Loucy (cell line): ENCODE results near the gene TMEM59L.

Experiments used
- H2AFZ ChIP-seq: fragments of 200-600 bp; sonication (generic); 2 replicates; pipeline ENCODE4 v1.6.0; 2016; ENCODE audit warnings: antibody characterized with exemption, mild to moderate bottlenecking, low read length, moderate library complexity
- H3F3A ChIP-seq: fragments of 200-600 bp; 2 replicates; pipeline ENCODE4 v1.6.0; 2016; ENCODE audit warnings: antibody characterized with exemption, low read depth, mild to moderate bottlenecking
- H3K27me3 ChIP-seq: fragments of 200-600 bp; sonication (generic); 2 replicates; pipeline ENCODE4 v1.6.1; 2014; ENCODE audit warnings: low read length, mild to moderate bottlenecking; ENCODE audit not compliant: insufficient read depth, poor library complexity, severe bottlenecking
- H3K36me3 ChIP-seq: fragments of 200-600 bp; sonication (generic); 2 replicates; pipeline ENCODE4 v1.6.1; 2016; ENCODE audit warnings: low read length; ENCODE audit not compliant: insufficient read depth
- H3K4me1 ChIP-seq: fragments of 200-600 bp; sonication (generic); 2 replicates; pipeline ENCODE4 v1.5.1; 2014; ENCODE audit warnings: low read length, mild to moderate bottlenecking; ENCODE audit not compliant: insufficient read depth, poor library complexity, severe bottlenecking
- H3K4me2 ChIP-seq: fragments of 200-600 bp; sonication (generic); 2 replicates; pipeline ENCODE4 v1.6.0; 2014; ENCODE audit warnings: antibody characterized with exemption, low read length, low read depth, mild to moderate bottlenecking; ENCODE audit not compliant: poor library complexity, severe bottlenecking
- H3K4me3 ChIP-seq: fragments of 200-600 bp; sonication (generic); 2 replicates; pipeline ENCODE4 v1.5.1; 2014; ENCODE audit warnings: low read length, mild to moderate bottlenecking, mixed read lengths; ENCODE audit not compliant: poor library complexity, severe bottlenecking
- H3K79me2 ChIP-seq: fragments of 200-600 bp; sonication (generic); 2 replicates; pipeline ENCODE4 v1.6.1; 2014; ENCODE audit warnings: low read length; ENCODE audit not compliant: insufficient read depth
- H3K9ac ChIP-seq: fragments of 200-600 bp; sonication (generic); 2 replicates; pipeline ENCODE4 v1.6.0; 2014; ENCODE audit warnings: mild to moderate bottlenecking, low read depth, low read length, moderate library complexity; ENCODE audit not compliant: poor library complexity, severe bottlenecking
- H3K9me2 ChIP-seq: fragments of 200-600 bp; sonication (generic); replicated peaks from 2 replicates; pipeline ENCODE4 v1.6.1; 2016; ENCODE audit warnings: low read depth, low read length, mixed read lengths
- H3K9me3 ChIP-seq: fragments of 200-600 bp; sonication (generic); 2 replicates; pipeline ENCODE4 v1.6.1; 2014; ENCODE audit warnings: mild to moderate bottlenecking, antibody characterized with exemption, low read length, low read depth; ENCODE audit not compliant: insufficient read depth
- H4K20me1 ChIP-seq: fragments of 200-600 bp; sonication (generic); 2 replicates; pipeline ENCODE4 v1.6.0; 2014; ENCODE audit warnings: antibody characterized with exemption, low read length, mild to moderate bottlenecking; ENCODE audit not compliant: insufficient read depth, poor library complexity, severe bottlenecking
- CTCF ChIP-seq: fragments of 200-600 bp; sonication (generic); conservative IDR thresholded peaks from 2 replicates; pipeline ENCODE4 v1.5.1; 2014; ENCODE audit warnings: mild to moderate bottlenecking, antibody characterized with exemption, low read length
- EZH2phosphoT487 ChIP-seq: fragments of 200-600 bp; IDR thresholded peaks from 2 replicates; pipeline ENCODE4 v1.6.1; 2018; ENCODE audit warnings: antibody characterized with exemption, mild to moderate bottlenecking, moderate library complexity, borderline replicate concordance

TMEM59L gene

GRCh38 chr19:18620311-18620710 lies 7.6 kb downstream of the TMEM59L start:
- H3K4me3 ChIP-seq = no peak overlapping the region
- H2AFZ ChIP-seq = no peak overlapping the region
- H3K9ac ChIP-seq = no peak overlapping the region
- no peaks in the 10 kb centered on the region for H4K20me1 ChIP-seq
- no peaks in the 10 kb centered on the region for H3K27me3 ChIP-seq
- TF ChIP-seq EZH2phosphoT487 (no peak), CTCF (no peak)
- H3K79me2 ChIP-seq = no peaks in the 10 kb centered on the region
- H3F3A ChIP-seq = no peaks in the 10 kb centered on the region
- no peak overlapping the region for H3K4me2 ChIP-seq
- no peaks in the 10 kb centered on the region for H3K9me2 ChIP-seq
- no peaks in the 10 kb centered on the region for H3K4me1 ChIP-seq
- no peaks in the 10 kb centered on the region for H3K36me3 ChIP-seq
- H3K9me3 ChIP-seq = no peaks in the 10 kb centered on the region

- H3K9me3 ChIP-seq = no peaks in the 10 kb centered on the region
- H3K4me2 ChIP-seq = no peak overlapping the region
- H2AFZ ChIP-seq = no peak overlapping the region
- H4K20me1 ChIP-seq = no peaks in the 10 kb centered on the region
- TF ChIP-seq EZH2phosphoT487 (no peak), CTCF (no peak)
- no peaks in the 10 kb centered on the region for H3K9me2 ChIP-seq
- no peaks in the 10 kb centered on the region for H3K79me2 ChIP-seq
- H3F3A ChIP-seq = no peaks in the 10 kb centered on the region
- no peaks in the 10 kb centered on the region for H3K27me3 ChIP-seq
- H3K36me3 ChIP-seq = no peaks in the 10 kb centered on the region
- H3K4me3 ChIP-seq = no peak overlapping the region
- H3K9ac ChIP-seq = no peak overlapping the region
- no peaks in the 10 kb centered on the region for H3K4me1 ChIP-seq
Observed at GRCh38 chr19:18620902-18621301, 8.2 kb downstream of the TMEM59L start.

GRCh38 chr19:18626906-18627305 lies 14.2 kb downstream of the TMEM59L start:
- Histone ChIP-seq H3K4me2 (no peak overlapping the region), H3K9me3 (no peaks in the 10 kb centered on the region), H3K4me1 (no peaks in the 10 kb centered on the region), H3K27me3 (no peaks in the 10 kb centered on the region), H3K79me2 (no peaks in the 10 kb centered on the region), H3K9me2 (no peaks in the 10 kb centered on the region), H2AFZ (no peak overlapping the region), H3K36me3 (no peaks in the 10 kb centered on the region), H4K20me1 (no peaks in the 10 kb centered on the region), H3K4me3 (no peak overlapping the region), H3F3A (no peaks in the 10 kb centered on the region), H3K9ac (no peak overlapping the region)
- TF ChIP-seq CTCF (no peak), EZH2phosphoT487 (no peak)
